Measurements from ENCODE around the gene CEP128.

The CEP128 gene

GRCh38 chr14:80770114-80770908 lies 171.2 kb downstream of the CEP128 start:
- no peak for DNase-seq

DNA sequence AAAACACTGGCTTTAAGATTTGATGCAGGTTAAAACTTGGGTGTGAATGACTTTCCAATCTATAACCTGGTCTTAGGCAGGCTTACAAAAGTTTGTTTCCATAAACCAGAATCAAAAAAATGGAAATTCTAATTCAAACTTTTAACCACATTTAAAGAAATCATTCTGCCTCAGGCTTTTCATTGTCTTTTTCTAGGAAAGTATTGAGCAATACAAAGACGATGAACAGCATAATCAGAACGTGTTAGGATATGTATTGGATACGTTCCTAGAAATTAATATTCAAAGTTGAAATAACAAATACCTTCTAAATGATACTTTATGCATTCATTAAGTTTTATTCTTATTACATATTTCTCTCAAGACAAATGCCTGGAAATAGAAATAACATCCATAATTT lies 172.9 kb downstream of the CEP128 start:
- no peak for DNase-seq

DNA sequence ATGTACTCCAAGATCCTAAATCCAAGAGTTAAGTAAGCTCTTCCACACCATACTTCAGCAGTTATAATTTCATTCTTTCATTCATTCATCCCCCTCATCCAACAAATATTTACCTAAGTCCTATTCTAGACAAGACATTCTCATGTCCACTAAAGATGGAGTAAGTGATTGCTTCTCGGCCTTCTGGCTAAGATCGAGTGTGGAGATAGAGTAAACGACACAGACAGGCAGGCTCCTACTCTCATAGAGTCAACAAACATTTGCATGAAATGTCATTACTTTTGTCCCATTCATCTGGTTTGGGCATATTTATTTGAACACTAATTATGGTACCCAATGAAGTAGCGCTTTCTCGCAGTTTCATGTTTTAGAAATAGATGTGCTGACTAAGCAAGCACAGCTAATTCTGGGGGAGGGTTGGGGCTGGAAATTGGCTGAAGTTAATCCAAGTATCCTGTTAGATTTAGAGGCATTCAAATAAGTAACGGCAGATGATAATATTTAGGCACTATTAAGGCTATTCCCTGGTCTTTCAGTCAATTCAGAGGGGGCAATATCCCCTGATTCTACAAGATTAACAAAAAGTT lies 176.5 kb downstream of the CEP128 start:
- DNase-seq: no peak

- no peak for DNase-seq
Observed at GRCh38 chr14:80764496-80764895, 177.0 kb downstream of the CEP128 start.

DNA sequence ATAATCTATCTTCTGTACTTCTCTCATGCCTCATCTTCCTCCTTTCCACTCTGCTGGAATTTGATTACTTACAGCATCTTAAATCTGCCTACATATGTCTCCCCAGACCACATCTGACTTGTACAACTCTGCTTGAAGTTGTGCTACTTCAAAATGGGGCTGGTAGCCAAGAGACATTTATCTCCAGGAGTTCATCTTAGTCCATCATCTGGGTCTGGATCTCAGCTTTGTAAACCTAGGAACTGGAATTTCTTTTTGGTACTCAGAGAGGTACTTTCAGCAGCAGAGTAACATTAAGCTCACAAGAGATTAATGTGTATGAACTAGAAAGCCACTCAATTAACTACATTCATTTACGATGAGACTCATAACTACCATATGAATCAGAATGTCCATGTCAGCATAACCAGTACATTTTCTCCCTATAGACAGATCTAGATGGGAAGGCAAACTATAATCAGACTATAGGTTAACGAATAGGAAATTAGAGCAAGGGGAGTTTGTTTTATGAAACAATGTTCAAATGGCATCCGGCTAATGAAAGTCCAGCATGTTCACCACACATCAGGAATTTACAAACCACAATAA lies 178.8 kb downstream of the CEP128 start:
- DNase-seq: no peak

GRCh38 chr14:80754696-80755095 lies 186.8 kb downstream of the CEP128 start:
- DNase-seq: no peak

DNA sequence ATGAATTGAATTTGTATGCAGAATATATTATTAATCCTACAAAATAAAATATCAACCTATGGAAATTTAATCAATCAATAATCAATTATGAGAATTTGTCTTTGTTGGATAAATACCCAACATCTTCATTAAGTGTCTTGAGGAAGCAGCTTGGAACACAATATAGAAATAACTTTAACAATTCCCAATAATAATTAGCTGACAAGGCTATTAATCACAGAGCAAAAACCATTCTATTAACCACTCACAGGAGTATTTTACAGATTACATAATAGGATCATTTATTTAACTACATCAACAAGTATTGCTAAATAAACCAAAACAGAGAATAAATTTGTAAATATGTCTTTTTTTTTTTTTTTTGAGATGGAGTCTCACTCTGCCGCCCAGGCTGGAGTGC lies 190.3 kb downstream of the CEP128 start:
- DNase-seq: no peak

- DNase-seq: no peak
Observed at GRCh38 chr14:80726211-80726610, 215.3 kb downstream of the CEP128 start.

GRCh38 chr14:80718940-80719339 lies 222.6 kb downstream of the CEP128 start:
- no peak for DNase-seq

GRCh38 chr14:80714474-80714873 lies 227.1 kb downstream of the CEP128 start:
- no peak for DNase-seq

GRCh38 chr14:80713076-80713850 lies 228.3 kb downstream of the CEP128 start:
- no peak for DNase-seq

DNA sequence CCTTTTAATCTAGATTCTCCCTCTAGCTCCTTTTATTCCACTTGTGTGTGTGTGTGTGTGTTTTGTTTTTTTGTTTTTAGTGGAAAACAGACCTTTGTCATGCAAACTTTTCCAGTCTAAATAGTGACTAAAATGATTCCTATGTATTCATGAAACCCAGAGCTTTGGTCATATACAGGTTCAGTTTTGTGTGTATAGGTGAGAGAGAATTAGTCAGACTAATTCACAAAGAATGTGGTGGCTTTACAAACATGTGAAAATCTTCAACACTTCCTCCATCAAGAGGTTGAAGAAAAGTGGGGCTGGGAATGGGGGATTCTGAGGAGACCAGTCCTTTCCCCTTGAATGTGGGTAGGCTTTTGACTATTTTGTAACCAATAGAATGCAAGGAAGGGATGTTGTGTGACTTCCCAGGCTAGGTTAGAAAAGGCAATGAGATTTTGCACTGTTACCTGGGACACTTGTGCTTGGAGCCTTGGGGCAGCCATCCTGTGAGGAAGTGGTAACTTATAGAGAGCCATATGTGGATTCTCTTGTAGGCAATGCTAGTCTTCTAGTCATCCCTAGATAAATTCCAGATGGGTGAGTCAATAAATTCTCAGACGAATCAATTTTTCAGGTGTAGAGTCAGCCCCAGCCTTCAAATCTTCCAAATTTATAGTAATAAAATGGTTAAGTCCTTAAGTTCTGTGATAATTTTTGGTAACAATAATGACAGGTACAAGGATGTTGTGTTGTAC lies 236.1 kb downstream of the CEP128 start:
- DNase-seq: no peak

DNA sequence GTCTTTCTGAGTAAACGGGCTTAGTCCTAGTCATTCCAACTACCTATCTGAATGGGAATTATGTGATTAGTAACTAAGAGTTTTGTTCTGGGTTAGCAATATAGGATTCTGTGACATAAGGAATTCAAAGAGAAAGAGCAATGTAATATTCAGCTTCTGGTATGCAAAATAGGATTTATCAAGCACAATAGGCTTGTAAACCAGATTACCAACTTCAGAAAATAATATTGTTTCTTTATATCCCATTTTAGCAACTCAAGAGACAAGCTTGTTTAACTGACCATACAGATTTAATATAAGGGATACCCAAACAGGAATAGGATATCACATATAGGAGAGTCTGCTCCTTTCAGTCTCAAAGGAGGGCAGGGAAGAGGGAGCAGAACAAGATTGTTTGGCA lies 240.9 kb downstream of the CEP128 start:
- no peak for DNase-seq

- DNase-seq: no peak
Observed at GRCh38 chr14:80699861-80700260, 241.7 kb downstream of the CEP128 start.

DNA sequence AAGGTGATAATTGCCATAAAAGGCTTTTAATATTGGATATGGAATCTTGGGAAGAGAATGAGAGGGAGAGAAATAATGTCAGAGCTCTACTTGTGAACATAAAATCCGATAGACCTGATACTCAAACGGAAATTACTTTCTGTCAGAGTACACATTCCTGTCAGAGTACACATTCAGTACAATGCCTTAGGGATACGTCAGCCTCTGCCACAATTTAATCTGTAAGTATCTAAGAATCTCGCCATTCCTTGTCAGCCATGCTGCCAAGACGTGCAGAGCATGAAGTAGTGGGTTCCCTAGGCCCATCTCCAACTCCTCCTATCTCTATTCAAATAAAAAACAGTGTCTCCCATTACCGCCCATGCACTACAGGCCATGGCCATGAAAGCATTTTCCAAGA lies 242.6 kb downstream of the CEP128 start:
- DNase-seq: no peak

DNA sequence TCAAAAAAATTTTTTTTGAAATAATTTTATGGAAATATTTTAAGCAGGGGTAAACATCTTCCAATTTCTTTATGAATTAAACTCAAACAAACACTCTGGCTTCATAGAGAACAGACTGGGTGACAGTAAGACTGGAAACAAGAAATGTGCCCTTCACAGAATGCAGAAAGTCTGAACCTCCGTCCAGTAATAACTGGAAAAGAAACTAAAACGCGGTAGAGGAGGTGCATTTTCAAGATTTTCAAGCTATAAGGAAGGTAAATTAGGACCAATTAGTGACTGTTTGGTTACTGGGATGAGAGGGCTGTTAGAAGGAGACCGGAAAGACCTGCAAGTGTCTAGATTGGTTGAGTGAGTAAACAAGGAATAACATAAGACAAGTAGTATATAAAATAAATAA lies 245.7 kb downstream of the CEP128 start:
- DNase-seq: no peak

- no peak for DNase-seq
Observed at GRCh38 chr14:80692903-80693302, 248.6 kb downstream of the CEP128 start.

DNA sequence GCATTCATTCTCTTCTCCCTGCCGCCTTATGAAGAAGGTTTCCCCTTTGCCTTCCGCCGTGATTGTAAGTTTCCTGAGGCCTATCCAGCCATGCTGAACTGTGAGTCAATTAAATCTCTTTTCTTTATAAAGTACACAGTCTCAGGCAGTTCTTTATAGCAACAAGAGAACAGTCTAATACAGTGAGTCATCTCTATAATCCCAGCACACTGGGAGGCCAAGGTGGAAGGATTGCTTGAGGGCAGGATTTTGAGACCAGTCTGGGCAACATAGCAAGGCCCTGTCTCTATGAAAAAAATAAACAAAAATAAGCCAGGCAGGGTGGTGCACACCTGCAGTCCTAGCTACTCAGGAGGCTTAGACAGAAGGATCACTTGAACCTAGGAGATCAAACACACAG lies 259.9 kb downstream of the CEP128 start:
- no peak for DNase-seq

DNA sequence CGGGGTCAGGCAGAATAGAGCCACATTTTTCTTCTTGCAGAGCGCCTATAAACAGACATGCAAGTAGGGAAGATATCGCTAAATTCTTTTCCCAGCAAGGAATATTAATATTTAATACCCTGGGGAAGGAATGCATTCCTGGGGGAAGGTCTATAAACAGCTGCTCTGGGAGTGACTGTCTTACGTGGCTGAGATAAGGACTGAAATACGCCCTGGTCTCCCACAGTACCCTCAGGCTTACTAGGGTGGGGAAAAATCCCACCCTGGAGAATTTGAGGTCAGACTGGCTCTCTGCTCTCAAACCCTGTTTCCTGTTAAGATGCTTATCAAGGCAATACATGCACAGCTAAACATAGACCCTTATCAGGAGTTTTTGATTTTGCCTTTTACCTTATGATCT lies 262.3 kb downstream of the CEP128 start:
- DNase-seq: no peak

- no peak for DNase-seq
Observed at GRCh38 chr14:80678436-80678835, 263.1 kb downstream of the CEP128 start.

DNA sequence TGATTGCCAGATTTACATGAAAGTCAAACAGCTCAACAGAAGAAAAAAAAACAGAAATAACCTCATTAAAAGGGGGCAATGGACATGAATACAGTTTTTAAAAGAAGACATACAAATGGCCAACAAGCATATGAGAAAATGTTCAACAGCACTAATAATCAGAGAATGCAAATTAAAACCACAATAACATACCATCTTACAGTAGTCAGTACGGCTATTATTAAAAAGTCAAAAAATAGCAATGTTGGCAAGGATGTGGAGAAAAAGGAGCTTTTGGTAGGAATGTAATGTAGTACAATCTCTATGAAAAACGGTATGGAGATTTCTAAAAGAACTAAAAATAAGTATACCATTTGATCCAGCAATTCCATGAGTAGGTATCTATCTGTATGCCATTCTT lies 272.1 kb downstream of the CEP128 start:
- no peak for DNase-seq

DNA sequence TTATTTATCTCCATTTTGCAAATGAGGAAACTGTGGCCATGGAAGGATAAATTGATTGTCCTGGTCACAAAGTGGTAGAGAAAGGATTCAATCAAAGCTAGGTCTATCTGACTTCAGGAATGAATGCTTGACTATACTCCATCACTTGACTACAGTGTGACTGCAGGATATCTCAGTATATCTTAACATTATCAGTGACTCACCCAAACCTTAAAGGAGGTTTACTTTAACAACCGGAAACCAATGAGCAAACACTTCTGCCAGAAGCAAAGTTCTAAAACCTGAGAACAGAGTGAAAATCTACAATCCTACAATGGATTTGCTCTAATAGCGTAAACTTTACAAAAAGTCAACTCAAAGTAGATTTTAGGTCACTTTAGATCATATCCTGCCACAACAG lies 277.0 kb downstream of the CEP128 start:
- no peak for DNase-seq

DNA sequence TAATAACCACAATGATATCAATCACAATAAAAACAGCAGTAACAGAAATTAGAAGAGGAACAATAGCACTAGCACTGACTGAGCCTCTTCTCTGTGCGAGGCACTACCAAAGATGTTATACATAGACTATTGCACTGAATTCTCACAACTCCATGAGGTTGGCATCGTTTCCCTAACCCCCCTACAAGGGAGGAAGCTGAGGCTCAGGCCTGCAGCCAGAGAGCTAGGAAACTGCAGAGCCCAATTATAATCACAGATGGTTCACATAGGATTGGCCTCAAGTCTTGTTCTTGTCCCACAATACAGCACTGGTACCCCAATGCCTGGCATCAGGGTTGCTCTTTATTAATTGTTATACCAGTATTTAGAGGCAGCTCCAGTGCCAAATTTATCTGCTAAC lies 278.0 kb downstream of the CEP128 start:
- peak; percentile 13 for DNase-seq
